HEK293T (cell line): ENCODE results near the gene CTPS1.

Experiments used
- CTCF ChIA-PET: fragments of 350-600 bp; formaldehyde crosslinking; extraction: SDS; loops from one replicate; lab custom pipeline; 2021; ENCODE audit warnings: antibody characterized with exemption, inconsistent platforms; lab: Yijun Ruan, JAX
- POLR2A ChIA-PET: fragments of 350-600 bp; formaldehyde crosslinking; extraction: SDS; loops from one replicate; lab custom pipeline; 2020; ENCODE audit warnings: antibody characterized with exemption, inconsistent platforms; lab: Yijun Ruan, JAX
- DNase-seq: peaks from one replicate; pipeline ENCODE4 v3.0.0; 2012; ENCODE audit warnings: mixed read lengths; ENCODE audit errors: extremely low spot score
- ARNT ChIP-seq: fragments of 450-650 bp; IDR thresholded peaks from 2 replicates; pipeline ENCODE4 v1.6.1; 2017; ENCODE audit warnings: mild to moderate bottlenecking
- BHLHE40 ChIP-seq: fragments of 450-650 bp; IDR thresholded peaks from 2 replicates; pipeline ENCODE4 v1.6.1; 2016; ENCODE audit warnings: mild to moderate bottlenecking, moderate library complexity, borderline replicate concordance
- CTBP1 ChIP-seq: fragments of 450-650 bp; IDR thresholded peaks from 2 replicates; pipeline ENCODE4 v1.6.1; 2016; ENCODE audit warnings: borderline replicate concordance
- ELF4 ChIP-seq: fragments of 450-650 bp; IDR thresholded peaks from 2 replicates; pipeline ENCODE4 v1.6.1; 2017; ENCODE audit warnings: antibody characterized with exemption
- FOXA1 ChIP-seq: fragments of 450-650 bp; IDR thresholded peaks from 2 replicates; pipeline ENCODE4 v1.6.1; 2016; ENCODE audit warnings: mild to moderate bottlenecking
- FOXK2 ChIP-seq: fragments of 450-650 bp; IDR thresholded peaks from 2 replicates; pipeline ENCODE4 v1.6.1; 2016; ENCODE audit warnings: mild to moderate bottlenecking
- FOXM1 ChIP-seq: fragments of 450-650 bp; IDR thresholded peaks from 2 replicates; pipeline ENCODE4 v1.6.1; 2017; ENCODE audit warnings: mild to moderate bottlenecking, borderline replicate concordance
- HDGF ChIP-seq: fragments of 450-650 bp; IDR thresholded peaks from 2 replicates; pipeline ENCODE4 v1.6.1; 2017; ENCODE audit warnings: antibody characterized with exemption, borderline replicate concordance
- L3MBTL2 ChIP-seq: fragments of 450-650 bp; conservative IDR thresholded peaks from 2 replicates; pipeline ENCODE4 v1.6.1; 2016; ENCODE audit warnings: mild to moderate bottlenecking
- LEF1 ChIP-seq: fragments of 450-650 bp; IDR thresholded peaks from 2 replicates; pipeline ENCODE4 v1.6.1; 2017; ENCODE audit warnings: mild to moderate bottlenecking, borderline replicate concordance
- NFRKB ChIP-seq: fragments of 450-650 bp; IDR thresholded peaks from 2 replicates; pipeline ENCODE4 v1.6.1; 2016; ENCODE audit warnings: mild to moderate bottlenecking, moderate library complexity
- PKNOX1 ChIP-seq: fragments of 450-650 bp; IDR thresholded peaks from 2 replicates; pipeline ENCODE4 v1.6.1; 2016
- SP1 ChIP-seq: fragments of 450-650 bp; IDR thresholded peaks from 2 replicates; pipeline ENCODE4 v1.6.1; 2017
- SUZ12 ChIP-seq: fragments of 450-650 bp; IDR thresholded peaks from 2 replicates; pipeline ENCODE4 v1.6.1; 2016; ENCODE audit warnings: mild to moderate bottlenecking
- TARDBP ChIP-seq: fragments of 450-650 bp; IDR thresholded peaks from 2 replicates; pipeline ENCODE4 v1.6.1; 2016
- ZNF384 ChIP-seq: fragments of 450-650 bp; IDR thresholded peaks from 2 replicates; pipeline ENCODE4 v1.6.1; 2016

Gene CTPS1, protein sequence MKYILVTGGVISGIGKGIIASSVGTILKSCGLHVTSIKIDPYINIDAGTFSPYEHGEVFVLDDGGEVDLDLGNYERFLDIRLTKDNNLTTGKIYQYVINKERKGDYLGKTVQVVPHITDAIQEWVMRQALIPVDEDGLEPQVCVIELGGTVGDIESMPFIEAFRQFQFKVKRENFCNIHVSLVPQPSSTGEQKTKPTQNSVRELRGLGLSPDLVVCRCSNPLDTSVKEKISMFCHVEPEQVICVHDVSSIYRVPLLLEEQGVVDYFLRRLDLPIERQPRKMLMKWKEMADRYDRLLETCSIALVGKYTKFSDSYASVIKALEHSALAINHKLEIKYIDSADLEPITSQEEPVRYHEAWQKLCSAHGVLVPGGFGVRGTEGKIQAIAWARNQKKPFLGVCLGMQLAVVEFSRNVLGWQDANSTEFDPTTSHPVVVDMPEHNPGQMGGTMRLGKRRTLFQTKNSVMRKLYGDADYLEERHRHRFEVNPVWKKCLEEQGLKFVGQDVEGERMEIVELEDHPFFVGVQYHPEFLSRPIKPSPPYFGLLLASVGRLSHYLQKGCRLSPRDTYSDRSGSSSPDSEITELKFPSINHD

GRCh38 chr1:40979241-40980067 is at the start of gene CTPS1:
CTPS1 (plus strand) TSS chr1:40979696; CDS start chr1:40983291, 3,595 bp downstream.
- DNase-seq, result peak; percentile 96
- ChIA-PET CTCF (interaction anchor here (0.6 to 1.9 kb wide), 3 partner anchors 13 to 408 kb away, joined by 3 to 5 read pairs (median 4); no protein-coding TSS in a partner anchor), POLR2A (interaction anchor here (0.7 to 2.7 kb wide), 18 partner anchors 9 to 288 kb away, joined by 3 to 24 read pairs (median 4); partner anchors contain the start of genes CITED4, NFYC and SLFNL1)
- TF ChIP-seq PKNOX1, result peak; percentile 98
- peak; percentile 55; the same call in 1 of the 2 replicates for TF ChIP-seq CTBP1
- no peak for TF ChIP-seq SP1
- TF ChIP-seq FOXM1, result no peak
- no peak for TF ChIP-seq LEF1
- no peak for TF ChIP-seq SUZ12
- no peak; the same call in 1 of the 2 replicates for TF ChIP-seq ELF4
- TF ChIP-seq FOXK2, result no peak
- no peak for TF ChIP-seq NFRKB
- TF ChIP-seq HDGF, result no peak
- TF ChIP-seq ZNF384, result no peak
- no peak for TF ChIP-seq FOXA1
- no peak for TF ChIP-seq BHLHE40
- TF ChIP-seq ARNT, result no peak
- no peak for TF ChIP-seq TARDBP
- peak; percentile 71 for TF ChIP-seq L3MBTL2

DNA sequence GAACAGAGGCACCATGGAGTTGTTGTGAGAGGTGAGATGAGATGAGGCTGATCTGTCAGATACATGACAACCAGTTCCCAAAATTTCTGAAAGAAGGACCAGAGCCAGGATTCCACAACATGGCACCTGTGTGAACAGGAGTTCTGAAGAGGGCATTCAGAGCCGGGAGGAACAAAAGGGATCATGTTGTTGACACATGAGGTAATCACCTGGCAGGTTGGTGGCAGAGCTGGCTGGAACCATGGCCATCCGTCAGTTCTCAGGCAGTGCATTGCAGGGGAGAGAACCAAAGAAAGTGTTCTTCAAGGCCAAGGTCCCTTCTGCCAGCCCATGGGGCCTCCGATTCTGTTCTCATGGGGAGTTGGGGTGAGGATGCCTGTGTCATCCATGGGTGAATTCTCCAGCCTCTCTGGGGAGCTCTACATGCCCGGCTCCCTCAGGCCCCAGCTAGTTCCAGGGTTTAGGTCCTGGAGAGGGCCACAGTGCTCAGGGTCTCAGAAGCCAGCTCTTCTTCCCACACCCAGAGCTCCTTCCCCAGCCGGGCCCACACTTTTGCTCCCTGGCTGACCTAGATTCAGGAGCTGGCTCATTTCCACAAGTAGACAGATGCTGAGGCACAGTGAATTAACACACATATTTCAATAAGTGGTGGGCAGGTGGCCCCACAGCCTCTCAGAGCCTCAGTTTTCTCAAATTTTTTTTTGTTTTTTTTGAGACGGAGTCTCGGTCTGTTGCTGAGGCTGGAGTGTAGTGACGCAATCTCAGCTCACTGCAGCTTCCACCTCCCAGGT is 49.1 kb upstream of the CTPS1 start:
- POLR2A ChIA-PET, result no interaction called here
- no peak for DNase-seq
- no peak for TF ChIP-seq ELF4
- no peak for TF ChIP-seq FOXA1
- TF ChIP-seq TARDBP, result no peak
- TF ChIP-seq HDGF, result no peak
- no peak for TF ChIP-seq ARNT
- TF ChIP-seq SP1, result no peak
- TF ChIP-seq L3MBTL2, result no peak
- no peak for TF ChIP-seq NFRKB
- TF ChIP-seq LEF1, result no peak
- no peak for TF ChIP-seq ZNF384
- no peak for TF ChIP-seq FOXM1
- TF ChIP-seq SUZ12, result no peak
- TF ChIP-seq CTBP1, result no peak
- no peak for TF ChIP-seq PKNOX1
- CTCF ChIA-PET, result interaction anchor here (4.5 kb wide), 1 partner anchor 18 kb away, joined by 16 read pairs; no protein-coding TSS in a partner anchor

DNA sequence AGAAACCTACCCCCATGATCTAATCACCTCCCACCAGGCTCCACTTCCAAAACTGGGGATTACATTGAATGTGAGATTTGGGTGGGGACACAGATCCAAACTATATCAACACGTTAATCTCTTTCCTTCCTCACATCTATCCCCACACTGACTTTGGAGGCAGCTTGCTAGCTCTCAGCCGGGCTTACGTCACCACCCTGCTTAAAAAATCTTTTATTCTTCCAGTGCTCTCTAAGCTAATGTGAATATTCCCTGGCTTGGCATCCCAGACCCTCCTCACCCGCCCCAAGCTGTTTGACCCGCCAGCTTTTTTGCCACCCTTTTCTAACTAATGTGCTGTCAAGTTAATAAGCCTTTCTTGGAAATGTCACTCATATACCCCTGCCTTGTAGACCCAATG is 47.9 kb upstream of the CTPS1 start:
- ChIA-PET CTCF (interaction anchor here (4.5 kb wide), 1 partner anchor 17 kb away, joined by 16 read pairs; no protein-coding TSS in a partner anchor), POLR2A (no interaction called here)
- TF ChIP-seq LEF1 (no peak), NFRKB (no peak), BHLHE40 (no peak), FOXK2 (no peak), SP1 (no peak), FOXM1 (no peak), TARDBP (no peak), FOXA1 (no peak), ARNT (no peak), L3MBTL2 (no peak), ELF4 (no peak), CTBP1 (no peak), PKNOX1 (no peak)
- no peak for DNase-seq

DNA sequence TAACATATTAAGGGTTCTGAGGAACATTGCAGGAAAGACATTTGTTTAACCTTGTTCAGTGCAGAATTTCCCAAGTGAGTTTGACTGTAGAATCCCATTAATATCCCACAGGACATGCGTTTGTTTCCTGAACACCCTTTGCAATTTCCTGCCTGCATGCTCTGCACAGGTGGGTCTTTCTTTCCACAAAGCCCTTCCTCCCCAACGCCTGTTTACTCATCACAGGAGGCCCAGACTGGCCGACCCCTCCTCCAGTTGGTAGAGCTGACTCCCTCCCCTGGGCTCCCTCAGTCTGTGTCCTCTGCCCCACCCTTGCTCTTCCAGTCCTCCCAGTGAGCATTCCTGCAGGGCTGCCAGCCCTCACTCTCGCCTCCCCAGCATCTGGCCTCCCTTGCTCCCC is 47.5 kb upstream of the CTPS1 start:
- POLR2A ChIA-PET, result no interaction called here
- DNase-seq, result no peak

GRCh38 chr1:40936931-40937339 is 42.6 kb upstream of the CTPS1 start:
- TF ChIP-seq LEF1 (no peak), TARDBP (no peak), NFRKB (no peak), FOXM1 (no peak), FOXK2 (no peak), ELF4 (no peak), ZNF384 (no peak), BHLHE40 (no peak), SUZ12 (no peak), HDGF (no peak), PKNOX1 (no peak), ARNT (no peak), L3MBTL2 (no peak), FOXA1 (no peak), SP1 (no peak), CTBP1 (no peak)
- ChIA-PET POLR2A (no interaction called here), CTCF (interaction anchor here (1.1 to 1.2 kb wide), 2 partner anchors 12 to 88 kb away, joined by 4 to 6 read pairs; no protein-coding TSS in a partner anchor)
- no peak for DNase-seq

More for the DNA sequence above, 47.5 kb upstream of the CTPS1 start:
- CTCF ChIA-PET, result interaction anchor here (4.5 kb wide), 1 partner anchor 17 kb away, joined by 16 read pairs; no protein-coding TSS in a partner anchor
- TF ChIP-seq FOXM1 (no peak), L3MBTL2 (no peak)
